A549 (cell line): Measurements from ENCODE around the gene SPTBN4. TPM values are rescaled to one million over a fixed set of nuclear protein-coding genes. Genes with fewer than 3 reads are reported as not detected.

Source experiments
- ATAC-seq, 2 experiments: fragments of 200-7000 bp in 1 of 2; fragments of >200 bp in 1 of 2; cut with Nextera tagmentation in 1 of 2; cut with Tn5 transposase in 1 of 2; 3 replicates each; pipeline versions ENCODE4 v1.8.0 to v1.9.1; 2018 to 2020; ENCODE audit warnings: mild to moderate bottlenecking in 1 of 2, moderate library complexity in 1 of 2
- CTCF ChIA-PET: fragments of 300-600 bp; sonication (Branson Sonifier 250); formaldehyde crosslinking; extraction: SDS; loops from one replicate; lab custom pipeline; 2021; ENCODE audit warnings: antibody characterized with exemption, inconsistent platforms; lab: Yijun Ruan, JAX
- POLR2A ChIA-PET: fragments of 350-600 bp; formaldehyde crosslinking; extraction: SDS; loops from one replicate; lab custom pipeline; 2021; ENCODE audit warnings: antibody characterized with exemption, inconsistent platforms; lab: Yijun Ruan, JAX
- DNase-seq, 2 experiments: peaks; one replicate each; pipeline versions ENCODE4 v3.0.0 to v3.0.0-alpha.2; 2011 to 2016; ENCODE audit warnings: low read depth in 1 of 2, low spot score in 1 of 2
- FAIRE-seq: peaks from 2 replicates; lab custom pipeline; 2011; peaks lifted over from hg19 to GRCh38; lab: Jason Lieb, UNC
- H3K27ac ChIP-seq, 2 experiments: fragments of >200 bp; sonication (Bioruptor Twin); formaldehyde crosslinking; 3 replicates each; pipeline ENCODE4 v1.5.1; 2016 to 2017
- H3K4me1 ChIP-seq: fragments of >200 bp; sonication (Bioruptor Twin); formaldehyde crosslinking; 3 replicates; pipeline ENCODE4 v1.6.1; 2016
- H3K4me2 ChIP-seq: fragments of >200 bp; sonication (Bioruptor Twin); formaldehyde crosslinking; 3 replicates; pipeline ENCODE4 v1.6.1; 2016
- H3K4me3 ChIP-seq: fragments of >200 bp; sonication (Bioruptor Twin); formaldehyde crosslinking; 3 replicates; pipeline ENCODE4 v1.5.1; 2016
- H3K9me3 ChIP-seq: fragments of >200 bp; sonication (Bioruptor Twin); formaldehyde crosslinking; 3 replicates; pipeline ENCODE4 v1.6.1; 2016
- ATOH8 ChIP-seq: fragments of 250-450 bp; sonication (Bioruptor Pico); IDR thresholded peaks from 2 replicates; pipeline ENCODE4 v1.5.0; 2020; ENCODE audit warnings: low read depth, mild to moderate bottlenecking, moderate library complexity
- BHLHE40 ChIP-seq: IDR thresholded peaks from 2 replicates; pipeline ENCODE4 v1.6.1; 2012; ENCODE audit warnings: low read depth, low read length, inconsistent platforms
- CHD2 ChIP-seq: fragments of 150-350 bp; IDR thresholded peaks from 2 replicates; pipeline ENCODE4 v1.6.1; 2014; ENCODE audit warnings: low read length; ENCODE audit not compliant: partially characterized antibody
- ELK1 ChIP-seq: fragments of 150-350 bp; IDR thresholded peaks from 2 replicates; pipeline ENCODE4 v1.6.1; 2014; ENCODE audit warnings: low read depth, mild to moderate bottlenecking, low read length
- GATA3 ChIP-seq: IDR thresholded peaks from 2 replicates; pipeline ENCODE4 v1.6.1; 2012; ENCODE audit warnings: borderline replicate concordance
- HMGXB4 ChIP-seq: fragments of 250-450 bp; sonication (Bioruptor Pico); IDR thresholded peaks from 2 replicates; pipeline ENCODE4 v1.5.0; 2021; ENCODE audit warnings: mild to moderate bottlenecking, moderate library complexity, borderline replicate concordance
- KDM1A ChIP-seq: fragments of 200-600 bp; sonication (generic); IDR thresholded peaks from 2 replicates; pipeline ENCODE4 v1.6.1; 2016; ENCODE audit warnings: low read depth, mild to moderate bottlenecking
- MAFK ChIP-seq: fragments of 450-650 bp; IDR thresholded peaks from 2 replicates; pipeline ENCODE4 v1.6.1; 2014; ENCODE audit not compliant: partially characterized antibody
- MAZ ChIP-seq: fragments of 150-350 bp; IDR thresholded peaks from 2 replicates; pipeline ENCODE4 v1.6.1; 2014; ENCODE audit warnings: antibody characterized with exemption, low read depth, low read length, borderline replicate concordance
- MYC ChIP-seq: IDR thresholded peaks from 2 replicates; pipeline ENCODE4 v1.6.1; 2012; ENCODE audit warnings: mild to moderate bottlenecking, inconsistent platforms, low read length, improper control_type of control experiment, borderline replicate concordance
- NPAS2 ChIP-seq: fragments of 250-450 bp; sonication (Bioruptor Pico); IDR thresholded peaks from 2 replicates; pipeline ENCODE4 v1.8.0; 2022; ENCODE audit warnings: mild to moderate bottlenecking, moderate library complexity, borderline replicate concordance
- NR3C1 ChIP-seq: fragments of >200 bp; sonication (Bioruptor Twin); formaldehyde crosslinking; IDR thresholded peaks from 3 replicates; pipeline ENCODE4 v1.6.1; 2017
- PHF8 ChIP-seq: fragments of 200-600 bp; sonication (generic); IDR thresholded peaks from 2 replicates; pipeline ENCODE4 v1.6.1; 2016; ENCODE audit warnings: low read depth, mild to moderate bottlenecking, antibody characterized with exemption, moderate library complexity, borderline replicate concordance
- POLR2A ChIP-seq: IDR thresholded peaks from 2 replicates; pipeline ENCODE4 v1.6.1; 2012; ENCODE audit warnings: mild to moderate bottlenecking, low read length
- RARB ChIP-seq: fragments of 250-450 bp; sonication (Bioruptor Pico); IDR thresholded peaks from 2 replicates; pipeline ENCODE4 v1.8.0; 2021; ENCODE audit warnings: mild to moderate bottlenecking, moderate library complexity
- REST ChIP-seq: fragments of 200-600 bp; sonication (generic); IDR thresholded peaks from 2 replicates; pipeline ENCODE4 v1.6.1; 2016; ENCODE audit warnings: antibody characterized with exemption, mild to moderate bottlenecking, moderate library complexity
- TP53 ChIP-seq: fragments of 250-450 bp; sonication (Bioruptor Pico); IDR thresholded peaks from 2 replicates; pipeline ENCODE4 v1.5.0; 2021; ENCODE audit warnings: mild to moderate bottlenecking, moderate library complexity
- WGBS: methylation state at CpG from one replicate; pipeline ENCODE4 v1.1.6; 2017; ENCODE audit errors: missing lambda C conversion rate; 5-methylcytosine and 5-hydroxymethylcytosine counted together
- polyA plus RNA-seq, 4 experiments: library from polyadenylated mRNA; depleted of rRNA in 3 of 4; stranded (reverse); fragments of >200 nt; fragmentation: RNase III in 1 of 4; extraction: RNeasy Plus Mini Kit Qiagen cat#74134 plus additional on column Dnase treatment in 1 of 4; gene quantifications; 2 replicates in 3 of 4; 3 replicates in 1 of 4; pipeline ENCODE4 v1.2.3, GENCODE V29; 2011 to 2017

Gene SPTBN4
- polyA plus RNA-seq, 2 of the 4 experiments (the other 2 are of a cell fraction), result 1.4 to 2.2 TPM

GRCh38 chr19:40578442-40578908, 111.7 kb downstream of the SPTBN4 start:
- Histone ChIP-seq H3K4me1 (peaks cover 19% of the 10 kb centered on the region), H3K4me3 (no peak overlapping the region), H3K4me2 (peak overlapping the region; percentile 84; the same call in 2 of the 3 replicates), H3K27ac (no peak overlapping the region), H3K9me3 (no peaks in the 10 kb centered on the region)
- ATAC-seq, result peak in 1 of 2 experiments; percentile 49; a peak in 3 of 6 replicates
- WGBS, result 83% methylated on average over 12 of the region's 12 CpGs
- CTCF ChIA-PET, result interaction anchor here (1.5 to 35.2 kb wide), 4 partner anchors 9 to 55 kb away, joined by 4 to 2247 read pairs (median 200); partner anchors contain the start of gene LTBP4
- POLR2A ChIA-PET, result interaction anchor here (1.4 kb wide), 1 partner anchor 8 kb away, joined by 3 read pairs; no protein-coding TSS in a partner anchor
- peak; percentile 79 to 88 for DNase-seq
- TF ChIP-seq CHD2 (no peak), GATA3 (0 out of 2 replicates have a peak, but pooled peaks have one; percentile 13), NR3C1 (no peak), TP53 (CRISPR knock-in tag) (no peak), HMGXB4 (CRISPR knock-in tag) (no peak), PHF8 (no peak)
- peak; percentile 56 for FAIRE-seq

GRCh38 chr19:40580619-40581018, 113.8 kb downstream of the SPTBN4 start:
- POLR2A ChIA-PET, result no interaction called here
- Histone ChIP-seq H3K4me1 (peaks cover 40% of the 10 kb centered on the region), H3K4me2 (no peak overlapping the region), H3K9me3 (no peaks in the 10 kb centered on the region), H3K27ac (no peak overlapping the region), H3K4me3 (no peak overlapping the region)
- FAIRE-seq (no peak), ATAC-seq (no peak), DNase-seq (no peak)
- WGBS, result 92% methylated on average over 13 of the region's 13 CpGs
- TF ChIP-seq RARB (CRISPR knock-in tag) (no peak), MAZ (no peak), ATOH8 (CRISPR knock-in tag) (no peak), POLR2A (no peak), KDM1A (no peak), NPAS2 (CRISPR knock-in tag) (no peak), MYC (no peak), REST (no peak), BHLHE40 (no peak), ELK1 (no peak), MAFK (no peak)
- TF ChIP-seq, all 56 proteins: peak for 0
- CTCF ChIA-PET, result interaction anchor here (1.6 to 35.2 kb wide), 3 partner anchors 19 to 54 kb away, joined by 7 to 2247 read pairs (median 385); partner anchors contain the start of gene LTBP4
